Stimulated activated CD4-positive, alpha-beta T cell treated with anti-CD3 and anti-CD28 coated beads, Interleukin-15, amount 100 ng/mL, for 48 hours (primary cell): ENCODE measurements around the gene IFT52.
A peak's percentile ranks its signal among the peaks of the same experiment; 100 is the strongest.
"Not testable (repeated sequence)": the region's sequence is repeated elsewhere in the genome, so short reads cannot be mapped to it uniquely, and the experiment has no call there.

Source experiments
- DNase-seq, 2 donors: peaks; one replicate each; pipeline ENCODE4 v3.0.0-alpha.2; 2020; ENCODE audit warnings: low read depth in 2 of 2

The IFT52 gene

DNA sequence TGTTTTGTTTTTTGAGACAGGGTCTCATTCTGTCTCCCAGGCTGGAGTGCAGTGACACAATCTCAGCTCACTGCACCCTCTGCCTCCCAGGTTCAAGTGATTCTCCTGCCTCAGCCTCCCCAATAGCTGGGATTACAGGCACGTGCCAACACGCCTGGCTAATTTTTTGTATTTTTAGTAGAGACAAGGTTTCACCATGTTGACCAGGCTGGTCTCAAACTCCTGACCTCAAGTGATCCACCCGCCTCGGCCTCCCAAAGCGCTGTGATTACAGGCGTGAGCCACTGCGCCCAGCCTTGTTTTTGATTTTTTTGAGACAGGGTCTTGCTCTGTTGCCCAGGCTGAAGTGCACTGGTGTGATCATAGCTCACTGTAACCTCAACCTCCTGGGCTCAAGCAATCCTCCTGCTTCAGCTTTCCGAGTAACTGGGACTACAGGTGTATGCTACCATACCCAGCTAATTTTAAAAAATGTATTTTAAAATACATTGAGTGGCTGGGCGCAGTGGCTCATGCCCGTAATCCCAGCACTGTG lies 61.0 kb downstream of the IFT52 start:
- not testable (repeated sequence) for DNase-seq

DNA sequence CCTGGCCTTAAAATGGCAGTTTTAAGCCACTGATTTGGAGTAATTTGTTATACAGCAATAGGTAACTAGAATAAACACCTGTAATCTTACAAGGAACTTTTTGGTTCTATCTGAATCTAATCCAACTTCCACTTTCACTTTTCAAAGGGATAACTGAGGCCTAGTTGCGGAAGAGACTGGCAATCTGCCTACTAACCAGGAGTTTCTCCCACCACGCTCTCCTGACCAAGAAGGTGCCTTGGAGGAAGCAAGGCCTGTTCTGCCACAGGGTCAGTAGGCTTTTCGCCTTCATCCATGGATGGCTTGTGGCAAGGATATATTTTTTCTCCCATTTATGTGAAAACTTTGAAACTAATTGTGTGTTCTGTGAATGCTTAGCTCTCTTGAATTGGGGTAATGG lies 63.2 kb downstream of the IFT52 start:
- no peak for DNase-seq

DNA sequence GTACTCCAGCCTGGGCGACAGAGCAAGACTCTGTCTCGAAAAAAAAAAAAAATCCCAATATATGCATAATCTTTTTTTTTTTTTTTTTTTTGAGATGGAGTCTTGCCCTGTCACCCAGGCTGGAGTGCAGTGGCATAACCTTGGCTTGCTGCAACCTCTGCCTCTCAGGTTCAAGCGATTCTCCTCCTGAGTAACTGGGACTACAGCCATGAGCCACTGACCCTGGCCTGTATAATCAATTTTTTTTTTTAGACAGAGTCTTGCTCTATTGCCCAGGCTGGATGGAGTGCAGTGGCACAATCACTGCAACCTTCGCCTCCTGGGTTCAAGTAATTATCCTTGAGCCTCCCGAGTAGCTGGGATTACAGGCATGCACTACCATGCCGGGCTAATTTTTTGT lies 64.4 kb downstream of the IFT52 start:
- DNase-seq: not testable (repeated sequence)

DNA sequence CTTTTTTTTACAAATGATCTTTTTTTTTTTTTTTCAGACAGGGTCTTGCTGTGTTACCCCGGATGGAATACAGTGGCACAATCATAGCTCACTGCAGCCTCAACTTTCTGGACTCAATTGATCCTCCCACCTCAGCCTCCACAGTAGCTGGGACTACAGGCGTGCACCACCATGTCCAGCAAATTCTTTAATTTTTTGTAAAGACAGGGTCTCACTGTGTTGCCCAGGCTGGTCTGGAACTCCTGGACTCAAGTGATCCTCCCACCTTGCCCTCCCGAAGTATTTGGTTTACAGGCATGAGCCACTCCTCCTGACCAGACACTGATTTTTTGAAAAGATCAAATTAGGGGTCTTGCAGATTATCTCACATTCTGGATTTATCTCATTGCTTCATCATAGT lies 65.2 kb downstream of the IFT52 start:
- DNase-seq: no peak

DNA sequence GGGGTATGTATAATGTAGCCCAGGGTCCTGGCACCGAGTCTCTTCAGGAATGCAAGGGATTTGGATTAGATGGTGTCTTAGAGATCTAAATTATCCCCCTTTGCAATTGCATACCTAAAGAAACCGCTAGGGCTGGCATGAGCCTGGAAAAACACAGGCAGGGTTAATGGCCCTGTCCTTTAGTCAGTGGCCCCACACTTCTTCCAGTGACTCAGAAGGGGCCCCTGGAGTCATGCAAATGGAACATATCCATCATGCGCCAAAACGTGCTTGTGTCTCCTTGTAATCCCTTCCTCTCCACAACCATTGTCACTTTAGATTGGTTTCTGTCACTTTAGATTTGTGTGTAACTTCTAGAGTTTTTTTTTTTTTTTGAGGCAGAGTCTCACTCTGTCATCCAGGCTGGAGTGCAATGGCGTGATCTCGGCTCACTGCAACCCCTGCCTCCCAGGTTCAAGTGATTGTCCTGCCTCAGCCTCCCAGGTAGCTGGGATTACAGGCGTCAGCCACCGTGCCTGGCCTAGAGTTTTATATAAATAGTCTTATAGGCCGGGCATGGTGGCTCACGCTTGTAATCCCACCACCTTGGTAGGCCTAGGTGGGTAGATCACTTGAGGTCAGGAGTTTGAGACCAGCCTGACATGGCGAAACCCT lies 67.5 kb downstream of the IFT52 start:
- peak; percentile 62 to 68 for DNase-seq

- no peak for DNase-seq
Observed at GRCh38 chr20:43658723-43659419, 68.1 kb downstream of the IFT52 start.

- DNase-seq: no peak
Observed at GRCh38 chr20:43662943-43663655, 72.4 kb downstream of the IFT52 start.

DNA sequence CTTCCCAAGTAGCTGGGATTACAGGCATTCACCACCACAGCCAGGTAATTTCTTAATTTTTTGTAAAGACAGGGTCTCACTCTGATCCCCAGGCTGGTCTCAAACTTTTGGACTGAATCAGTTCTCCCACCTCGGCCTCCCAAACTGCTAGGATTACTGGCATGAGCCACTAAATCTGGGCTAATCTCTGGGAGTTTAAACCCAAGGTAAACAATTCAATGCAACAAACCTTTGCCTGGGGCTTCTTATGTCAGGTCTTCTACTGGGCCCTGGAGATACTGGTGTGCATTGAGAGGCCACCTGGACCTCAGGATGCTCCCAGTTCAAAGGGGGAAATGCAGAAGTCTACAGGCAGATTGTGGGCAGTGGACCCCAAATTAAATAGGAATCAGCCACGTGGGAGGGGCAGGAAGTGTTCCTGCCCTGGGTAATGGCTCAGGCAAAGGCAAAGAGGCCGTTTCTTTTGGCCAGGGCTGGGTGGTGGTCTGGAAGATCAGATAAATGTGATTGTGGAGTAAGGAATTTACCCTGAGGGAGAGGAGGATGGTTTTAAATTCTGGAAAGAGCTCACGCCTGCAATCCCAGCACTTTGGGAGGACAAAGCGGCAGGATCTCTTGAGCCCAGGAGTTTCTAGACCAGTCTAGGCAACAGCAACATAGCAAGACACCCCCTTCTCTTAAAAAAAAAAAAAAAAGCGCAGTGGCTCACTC lies 74.9 kb downstream of the IFT52 start:
- DNase-seq: no peak

DNA sequence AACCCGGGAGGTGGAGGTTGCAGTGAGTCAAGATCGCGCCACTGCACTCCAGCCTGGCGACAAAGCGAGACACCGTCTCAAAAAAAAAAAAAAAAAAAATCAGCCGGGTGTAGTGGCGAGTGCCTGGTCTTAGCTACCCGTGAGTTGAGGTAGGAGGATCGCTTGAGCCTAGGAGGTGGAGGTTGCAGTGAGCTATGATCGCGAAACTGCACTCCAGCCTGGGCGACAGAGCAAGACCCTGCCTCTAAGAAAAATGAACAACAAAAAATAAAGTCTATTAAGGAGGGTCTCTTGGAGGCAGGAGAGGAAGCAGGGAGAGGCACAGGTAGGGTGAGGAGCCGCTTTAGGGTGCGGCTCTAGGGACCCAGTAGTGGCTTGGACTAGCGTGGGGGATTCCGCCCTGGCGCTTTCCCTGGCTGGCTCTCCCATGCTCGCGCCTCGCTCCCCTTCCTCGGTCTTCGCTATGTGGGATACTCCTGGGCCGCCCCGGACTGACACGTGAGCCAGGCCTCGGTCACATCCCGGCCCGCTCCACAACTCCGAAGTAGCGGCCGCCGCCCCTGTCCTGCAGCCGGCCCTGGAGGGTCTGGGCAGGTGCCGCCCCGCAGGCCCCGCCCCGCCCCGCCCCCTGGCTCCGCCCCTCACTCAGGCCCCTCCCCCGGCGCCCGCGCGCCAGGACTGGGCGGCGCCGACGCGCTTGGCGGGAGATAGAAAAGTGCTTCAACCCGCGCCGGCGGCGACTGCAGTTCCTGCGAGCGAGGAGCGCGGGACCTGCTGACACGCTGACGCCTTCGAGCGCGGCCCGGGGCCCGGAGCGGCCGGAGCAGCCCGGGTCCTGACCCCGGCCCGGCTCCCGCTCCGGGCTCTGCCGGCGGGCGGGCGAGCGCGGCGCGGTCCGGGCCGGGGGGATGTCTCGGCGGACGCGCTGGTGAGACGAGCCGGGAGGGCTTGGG lies 75.9 kb downstream of the IFT52 start, which contains the start of gene MYBL2:
MYBL2 (plus strand) TSS at position 739 of the 953 bp plus-strand sequence; CDS start at position 909, 170 bp downstream.
- DNase-seq: peak; percentile 53 to 58

DNA sequence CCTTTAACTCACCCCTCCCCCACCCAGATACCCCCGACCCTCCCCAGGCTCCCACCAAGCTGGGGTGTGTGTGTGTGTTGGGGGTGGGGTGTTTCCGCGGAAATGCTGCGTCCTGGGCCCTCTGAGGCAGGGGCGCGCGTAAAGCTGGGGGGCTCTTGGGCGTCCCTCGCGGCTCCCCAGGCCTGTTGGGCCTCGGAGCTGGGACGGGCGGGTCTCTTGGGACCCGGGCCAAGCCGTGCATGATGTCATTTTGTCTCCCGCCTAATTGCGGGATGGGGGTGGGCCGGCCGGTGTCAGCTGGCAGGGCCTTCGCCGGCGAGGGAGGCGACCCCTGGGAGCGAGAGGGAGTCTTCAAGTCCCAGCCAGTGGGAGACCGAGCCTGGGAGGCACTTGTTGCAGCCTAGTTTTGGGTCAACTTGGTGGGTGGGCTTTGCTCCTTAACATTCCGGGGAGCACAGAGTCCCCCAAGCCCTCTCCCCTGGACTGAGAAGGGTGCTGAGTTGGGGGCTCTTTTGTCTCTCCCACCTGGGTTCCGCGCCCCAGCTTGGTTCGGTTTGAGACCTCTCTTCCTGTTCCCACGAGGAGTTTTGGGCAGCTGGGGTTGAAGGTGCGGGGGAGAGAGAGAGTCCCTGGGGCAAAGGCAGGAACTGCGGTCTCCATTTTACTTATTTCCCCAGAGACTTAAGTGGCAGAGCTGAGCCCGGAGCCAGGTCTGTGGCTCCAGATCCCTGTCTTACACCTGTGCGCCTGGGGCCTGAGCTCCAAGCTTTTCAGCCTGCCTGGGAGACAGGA lies 76.8 kb downstream of the IFT52 start:
- DNase-seq: no peak

GRCh38 chr20:43669332-43669731 lies 78.6 kb downstream of the IFT52 start:
- DNase-seq: no peak

- DNase-seq: no peak
Observed at GRCh38 chr20:43670423-43670822, 79.7 kb downstream of the IFT52 start.

GRCh38 chr20:43676368-43676767 lies 85.6 kb downstream of the IFT52 start:
- no peak for DNase-seq

- no peak for DNase-seq
Observed at GRCh38 chr20:43680981-43681380, 90.2 kb downstream of the IFT52 start.

DNA sequence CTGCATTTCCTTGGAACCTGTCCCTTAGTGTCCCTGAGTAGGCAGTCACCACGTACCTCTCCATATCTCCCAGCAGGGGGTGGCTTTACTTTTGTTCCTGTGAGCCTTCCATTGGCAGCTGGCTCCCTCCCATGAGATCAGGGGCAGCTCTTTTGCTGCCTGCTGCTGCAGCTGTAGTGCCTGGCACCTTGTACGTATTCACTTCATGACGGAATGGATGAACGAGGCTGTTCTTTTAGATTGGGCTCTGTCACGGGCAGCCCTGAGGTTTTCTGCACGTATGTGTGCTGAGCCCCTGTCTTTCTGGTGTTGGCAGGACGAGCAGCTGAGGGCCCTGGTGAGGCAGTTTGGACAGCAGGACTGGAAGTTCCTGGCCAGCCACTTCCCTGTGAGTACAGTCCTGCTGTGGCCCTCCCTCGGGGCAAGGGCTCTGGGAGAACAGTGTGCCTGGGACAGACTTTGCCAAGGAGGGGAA lies 90.8 kb downstream of the IFT52 start:
- DNase-seq: no peak

DNA sequence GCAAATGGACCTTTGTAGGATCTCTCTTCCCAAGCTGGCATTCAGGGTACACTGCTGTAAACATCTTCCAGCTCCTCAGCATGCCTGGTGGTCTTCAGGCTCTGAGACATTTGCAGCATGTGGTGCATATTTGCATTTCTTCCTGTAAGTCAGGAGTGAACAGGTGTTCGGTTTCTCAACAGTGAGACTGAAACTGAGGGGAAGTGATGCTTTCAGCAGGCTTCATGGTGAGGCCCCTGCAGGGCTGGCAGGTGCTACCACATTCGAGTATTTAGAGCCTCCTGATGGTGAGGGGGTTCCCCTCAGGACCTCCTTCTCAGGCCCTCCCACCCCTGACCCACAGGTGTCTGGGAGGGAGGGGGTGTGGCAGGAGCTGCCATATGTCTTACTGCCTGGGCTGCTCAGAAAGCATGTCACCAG lies 91.3 kb downstream of the IFT52 start:
- no peak for DNase-seq

DNA sequence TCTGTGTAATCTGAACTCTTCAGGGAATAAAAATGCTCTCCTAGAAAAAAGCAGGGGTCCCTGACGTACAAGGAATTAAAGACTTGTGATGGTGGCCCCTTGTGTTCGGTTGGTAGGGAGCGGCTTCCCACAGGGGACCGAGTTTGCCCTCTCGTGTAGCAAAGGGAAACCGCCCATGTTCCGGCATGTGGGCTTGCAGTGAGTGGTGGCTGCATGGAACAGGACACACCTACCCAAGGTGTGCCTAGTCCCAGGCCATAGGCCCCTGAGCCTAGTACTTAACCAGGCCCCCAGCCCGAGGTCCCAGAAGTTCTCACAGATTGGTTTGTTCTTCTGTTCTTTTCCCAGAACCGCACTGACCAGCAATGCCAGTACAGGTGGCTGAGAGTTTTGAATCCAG lies 91.7 kb downstream of the IFT52 start:
- no peak for DNase-seq

DNA sequence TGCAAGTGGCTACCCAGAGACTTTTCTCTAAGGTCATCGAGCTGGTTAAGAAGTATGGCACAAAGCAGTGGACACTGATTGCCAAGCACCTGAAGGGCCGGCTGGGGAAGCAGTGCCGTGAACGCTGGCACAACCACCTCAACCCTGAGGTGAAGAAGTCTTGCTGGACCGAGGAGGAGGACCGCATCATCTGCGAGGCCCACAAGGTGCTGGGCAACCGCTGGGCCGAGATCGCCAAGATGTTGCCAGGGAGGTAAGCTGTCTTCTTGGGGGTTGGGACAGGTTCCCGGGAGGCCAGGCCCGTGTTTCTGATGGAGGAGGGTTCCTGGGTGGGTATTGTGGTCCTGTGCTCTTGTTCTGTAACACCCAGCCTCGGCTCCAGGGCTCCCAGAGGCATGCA lies 96.1 kb downstream of the IFT52 start:
- DNase-seq: no peak

DNA sequence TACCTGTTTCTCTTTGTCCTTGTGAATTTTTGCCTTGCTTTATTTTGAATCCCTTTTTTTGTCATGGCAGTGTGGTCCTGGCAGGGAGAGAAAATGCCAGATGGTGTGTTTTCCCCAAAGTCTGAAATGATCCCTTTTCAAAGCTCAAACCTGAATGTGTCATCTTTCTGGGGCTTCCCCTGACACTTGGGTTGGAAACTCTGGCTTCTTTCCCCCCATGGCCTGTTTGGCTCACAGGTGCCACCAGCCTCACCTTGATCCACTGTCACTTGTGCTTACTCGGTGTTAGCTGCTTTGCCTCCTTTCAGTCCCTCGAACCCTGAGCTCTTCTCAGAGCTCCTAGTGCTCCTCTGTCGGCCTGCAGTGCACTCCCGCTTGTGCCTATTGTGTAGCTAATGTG lies 98.4 kb downstream of the IFT52 start:
- no peak for DNase-seq
